8988T (cell line): ENCODE results near the gene ZNF687.

Experiments used
- DNase-seq: peaks from one replicate; pipeline ENCODE4 v3.0.0; 2011

The ZNF687 gene

DNA sequence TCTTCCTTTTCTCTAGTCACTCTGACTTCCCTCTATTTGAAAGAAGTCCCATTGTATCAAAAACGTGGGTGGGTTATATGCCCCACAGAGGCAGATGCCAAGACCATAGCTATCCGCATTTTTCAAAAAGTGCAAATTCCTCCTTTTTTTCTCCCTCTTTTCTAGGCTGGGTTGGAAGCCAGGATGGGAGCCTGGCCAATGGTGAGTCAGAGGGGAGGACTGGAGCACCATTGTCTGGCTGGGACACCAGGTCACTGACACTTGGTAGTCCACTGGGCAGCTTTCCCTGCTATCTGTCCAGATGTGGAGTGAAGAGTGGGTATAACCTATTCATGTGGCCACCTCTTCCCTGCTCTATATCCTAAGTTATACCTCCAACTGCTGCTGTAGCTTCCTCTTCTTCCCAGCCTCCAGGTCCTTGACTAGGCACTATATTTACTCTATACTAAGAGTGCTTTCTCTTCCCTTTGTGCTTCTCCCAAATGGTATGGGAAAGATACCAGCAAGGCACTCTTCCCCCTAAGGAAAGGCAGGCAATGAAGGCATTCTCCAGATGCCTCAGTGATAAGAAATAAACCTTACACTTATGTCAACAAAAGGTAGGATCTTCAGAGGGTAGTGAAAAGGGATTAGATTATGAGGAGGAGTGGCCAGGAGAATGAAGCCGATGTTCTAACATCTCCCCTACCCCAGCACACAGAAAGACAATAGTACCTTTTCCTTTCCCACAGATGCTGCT, 32.2 kb downstream of the ZNF687 start:
- DNase-seq, result no peak

DNA sequence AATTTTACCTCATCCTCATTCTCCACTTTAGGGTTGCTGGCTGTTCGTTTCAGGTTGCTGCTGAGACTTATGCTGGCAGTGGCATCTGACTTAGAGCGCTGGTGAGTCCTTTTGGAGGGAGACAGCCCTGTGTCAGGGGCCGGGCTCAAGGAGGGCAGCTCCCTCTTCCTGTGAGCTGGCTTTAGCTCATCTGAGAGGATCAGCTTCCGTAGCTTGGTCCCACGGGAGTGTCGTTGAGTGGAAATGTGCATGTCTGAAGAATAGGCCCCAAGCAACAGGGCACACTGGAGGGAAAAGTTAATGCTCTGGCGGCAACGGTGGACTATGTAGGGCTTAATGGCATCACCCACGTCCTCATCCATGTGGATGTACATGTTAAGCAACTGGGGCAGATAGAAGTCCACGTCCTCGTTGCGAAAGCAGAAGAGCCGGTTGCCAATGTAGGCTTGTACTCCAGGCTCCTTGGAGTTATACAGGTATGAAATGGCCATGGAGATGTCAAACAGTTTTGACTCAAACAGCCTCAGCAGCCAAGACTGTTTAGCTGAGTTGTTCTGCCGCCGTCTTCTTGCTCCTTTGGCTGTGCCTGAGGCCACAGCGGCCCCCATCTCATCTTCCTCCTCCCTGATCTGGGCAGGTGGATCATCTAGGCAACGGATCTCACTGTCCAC, 33.6 kb downstream of the ZNF687 start:
- DNase-seq, result no peak

- DNase-seq, result no peak
Measured at GRCh38 chr1:151318975-151319374, 36.9 kb downstream of the ZNF687 start.

- no peak for DNase-seq
Measured at GRCh38 chr1:151324390-151324930, 42.4 kb downstream of the ZNF687 start.

DNA sequence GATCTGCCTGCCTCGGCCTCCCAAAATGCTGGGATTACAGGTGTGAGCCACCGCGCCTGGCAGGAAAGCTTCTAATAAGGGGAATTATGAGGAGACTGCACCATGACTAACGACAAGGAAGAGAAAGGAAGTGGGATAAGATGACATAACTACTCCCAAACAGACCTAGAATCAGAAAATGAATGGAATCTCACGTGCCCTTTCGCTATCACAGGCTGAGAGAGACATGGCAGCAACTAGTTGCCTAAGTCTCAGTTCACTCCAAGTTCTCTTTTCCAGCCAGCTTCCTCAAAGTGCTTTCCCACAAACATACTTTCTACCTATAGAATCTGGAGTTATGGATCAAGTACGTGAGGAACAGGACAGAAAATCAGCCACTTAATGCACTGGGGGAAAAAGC, 43.1 kb downstream of the ZNF687 start:
- no peak for DNase-seq

DNA sequence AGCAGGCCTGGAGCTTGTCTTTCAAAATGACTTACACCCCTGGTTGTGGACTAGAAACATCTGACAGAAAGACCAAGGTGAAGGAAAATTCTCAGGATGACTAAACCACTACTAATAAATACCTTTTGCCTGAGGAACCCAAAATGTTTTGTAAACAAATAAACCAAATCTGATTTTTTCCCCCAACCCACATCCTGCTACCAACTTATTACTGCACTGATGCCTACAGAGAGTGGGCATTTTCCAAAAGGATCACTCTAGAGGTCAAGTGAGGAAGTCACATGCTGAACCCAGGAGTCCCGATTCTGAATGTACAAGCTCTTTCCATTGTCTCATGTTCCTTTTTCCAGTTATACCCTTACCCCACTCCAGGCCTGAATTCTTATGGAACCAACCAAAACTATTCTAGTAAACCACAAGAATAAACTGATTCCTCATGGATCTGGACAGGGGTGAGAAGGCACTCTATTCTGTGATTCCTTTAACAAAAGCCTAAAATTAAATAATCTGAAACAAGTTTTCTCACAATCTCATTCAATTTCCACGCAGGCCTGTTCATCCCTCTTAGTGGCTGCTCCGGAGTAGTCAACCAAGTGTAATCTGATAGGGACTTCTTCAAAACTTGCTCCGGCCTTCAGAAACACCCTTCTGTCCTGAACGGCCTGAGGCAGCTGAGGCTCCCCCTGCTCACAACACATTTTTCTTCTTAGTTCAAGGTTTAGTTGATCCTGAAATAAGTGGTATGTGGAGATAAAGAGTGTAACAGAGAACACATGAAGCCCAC, 43.7 kb downstream of the ZNF687 start:
- DNase-seq, result no peak

GRCh38 chr1:151326619-151327222, 44.6 kb downstream of the ZNF687 start:
- no peak for DNase-seq

DNA sequence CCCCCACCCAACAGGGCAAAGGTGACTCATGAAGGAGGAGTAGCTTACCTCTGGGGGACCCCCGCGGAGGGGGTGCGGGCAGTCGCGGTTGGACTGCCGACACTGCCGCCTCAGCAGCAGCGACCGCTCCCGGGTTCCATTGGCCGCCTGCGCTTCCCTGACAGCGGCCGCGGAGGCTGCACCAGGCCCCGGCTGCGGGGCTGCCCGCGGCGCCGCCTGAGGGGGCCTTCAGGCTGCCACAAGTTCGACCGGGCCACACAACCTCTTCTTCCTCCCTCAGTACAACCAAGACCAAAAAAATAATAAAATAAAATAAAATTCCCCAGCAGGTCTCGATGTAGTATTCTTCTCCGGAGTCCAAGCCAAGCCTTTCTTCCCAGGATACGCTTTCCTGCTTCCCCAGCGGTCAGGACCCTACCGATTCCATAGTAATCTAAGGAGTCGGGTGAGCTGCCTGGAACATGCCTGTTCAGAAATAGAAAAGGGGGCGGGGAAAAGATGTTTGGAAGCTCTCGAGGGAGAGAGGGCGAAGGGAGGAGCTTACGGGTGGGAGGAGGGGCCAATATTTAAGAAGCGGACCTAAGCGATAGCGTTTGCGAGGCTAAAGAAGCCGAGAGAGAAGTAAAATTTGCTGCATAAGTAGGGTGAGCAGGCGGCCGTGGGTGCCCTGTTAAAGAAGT, 45.3 kb downstream of the ZNF687 start, which contains the start of gene PI4KB:
Gene PI4KB (minus strand): TSS at position 194 of the 680 bp plus-strand sequence. CDS start 10,935 bp downstream, outside the sequence.
- DNase-seq, result peak; percentile 73

- DNase-seq, result no peak
Measured at GRCh38 chr1:151327903-151328674, 46.0 kb downstream of the ZNF687 start.

DNA sequence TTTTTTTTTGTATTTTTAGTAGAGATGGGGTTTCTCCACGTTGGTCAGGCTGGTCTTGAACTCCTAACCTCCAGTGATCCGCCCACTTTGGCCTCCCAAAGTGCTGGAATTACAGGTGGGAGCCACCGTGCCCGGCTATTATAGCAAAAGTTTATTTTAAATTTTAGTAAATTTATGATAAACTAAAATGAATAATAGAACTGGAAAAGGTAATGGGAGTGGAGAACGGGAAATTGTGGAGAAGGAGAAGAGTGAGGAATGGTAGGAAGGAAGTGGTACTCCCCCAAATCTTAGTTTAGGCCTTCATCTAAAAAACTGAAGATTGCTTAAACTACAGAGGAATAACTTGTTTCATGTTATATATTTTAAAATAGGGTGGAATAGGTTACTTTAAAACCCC, 52.7 kb downstream of the ZNF687 start:
- DNase-seq, result no peak

DNA sequence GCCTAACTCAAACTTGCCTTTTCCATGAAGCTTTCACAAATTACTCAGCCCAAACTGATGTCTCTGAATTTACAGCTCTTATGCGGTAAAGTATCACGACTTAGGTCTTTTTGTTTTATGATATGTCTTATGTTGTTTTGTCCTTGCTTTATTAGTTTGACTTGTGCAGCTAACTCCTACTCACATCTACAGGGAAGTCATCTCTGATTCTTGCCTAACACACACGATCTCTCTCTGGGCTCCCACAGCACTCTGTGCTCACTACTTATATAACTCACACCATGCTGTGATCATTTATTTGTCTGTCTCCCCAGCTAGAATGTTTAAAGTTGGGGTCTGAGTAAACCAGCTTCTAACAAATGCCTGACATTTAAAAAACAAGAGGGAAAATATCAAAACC, 54.5 kb downstream of the ZNF687 start:
- DNase-seq, result no peak

DNA sequence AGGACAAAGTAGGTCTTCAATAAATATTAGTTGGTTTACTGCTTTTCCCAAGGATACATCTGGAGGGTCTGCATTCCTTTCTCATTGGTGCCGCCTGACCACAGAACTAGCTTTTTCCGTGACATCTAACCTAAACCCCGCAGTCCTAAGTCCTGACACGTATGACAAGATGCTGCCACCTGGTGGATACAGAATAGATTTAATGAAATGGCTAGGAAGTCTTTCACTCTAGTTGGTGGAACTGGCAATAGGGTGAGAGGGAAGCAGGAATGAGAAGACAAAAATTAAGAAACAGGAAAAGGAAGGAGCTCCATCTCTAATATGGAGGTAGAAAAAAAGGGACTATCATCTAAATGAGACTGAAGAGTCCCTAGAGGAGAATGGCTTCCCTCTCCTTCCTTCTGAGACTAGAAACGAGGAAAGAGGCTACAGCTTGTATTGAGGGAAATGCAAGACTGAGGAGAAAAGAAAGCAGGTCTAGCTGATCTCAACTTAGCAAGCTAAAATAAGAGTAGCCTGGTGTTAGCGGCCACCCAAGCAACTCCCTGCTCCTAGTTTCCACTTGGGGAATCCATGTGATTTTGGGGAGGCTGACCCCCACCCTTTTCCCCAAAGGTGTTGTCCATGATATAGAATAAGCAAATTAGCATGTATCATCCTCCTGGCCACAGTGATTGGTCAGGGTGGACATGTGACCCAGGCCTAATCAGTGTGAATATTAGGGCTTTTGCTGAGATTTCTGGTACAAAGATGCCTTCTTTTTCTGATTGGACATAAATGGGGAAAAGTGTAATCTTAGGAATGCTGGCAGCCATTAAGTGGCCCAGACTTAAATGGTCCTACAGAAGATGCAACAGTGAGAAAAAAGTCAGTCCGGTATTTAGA, 59.0 kb downstream of the ZNF687 start:
- no peak for DNase-seq
